ENCODE data around the gene FAM53C.

The FAM53C gene

DNA sequence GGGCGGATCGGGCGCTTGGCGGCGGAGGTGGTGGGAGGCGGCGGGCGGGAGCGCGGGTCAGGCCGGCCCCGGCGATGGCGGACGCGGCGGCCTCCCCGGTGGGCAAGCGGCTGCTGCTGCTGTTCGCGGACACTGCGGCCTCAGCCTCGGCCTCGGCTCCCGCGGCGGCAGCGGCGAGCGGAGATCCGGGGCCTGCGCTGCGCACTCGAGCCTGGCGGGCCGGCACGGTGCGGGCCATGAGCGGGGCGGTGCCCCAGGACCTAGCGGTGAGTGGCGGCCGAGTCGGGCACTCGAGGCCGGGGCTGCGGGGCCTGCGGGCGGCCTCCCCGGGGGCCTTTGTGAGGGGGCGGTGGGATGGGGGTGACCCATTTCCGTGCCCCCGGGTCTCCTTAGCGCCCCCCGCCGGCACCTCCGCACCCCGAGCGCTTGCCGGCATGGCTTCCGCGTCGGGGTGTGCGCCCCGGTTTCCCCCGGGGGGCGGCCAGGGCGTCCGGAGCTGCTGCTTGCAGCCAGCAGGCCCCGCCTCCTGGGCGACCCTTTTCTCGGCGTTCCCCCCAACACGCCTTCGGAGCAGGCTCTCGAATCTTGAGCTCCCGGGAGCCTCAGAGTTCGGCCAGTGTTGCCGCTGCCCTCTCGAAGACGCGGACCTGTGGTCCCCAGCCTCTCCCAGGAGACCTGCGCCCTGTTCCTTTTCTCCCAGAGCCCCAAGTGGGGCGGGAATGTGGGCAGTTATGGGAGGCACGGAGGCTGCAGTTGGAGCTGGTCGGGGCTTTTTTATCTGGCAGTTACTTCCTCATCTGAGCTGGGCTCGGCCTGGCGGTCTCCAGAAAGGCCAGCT, 14.9 kb downstream of the FAM53C start (continued):
- TF ChIP-seq ZNF121 (tag by site-specific recombination; IDR thresholded peaks at IDR 0.05) (no peak), ZNF248 (tag by site-specific recombination; IDR thresholded peaks at IDR 0.05) (no peak), ZNF423 (tag by site-specific recombination; IDR thresholded peaks at IDR 0.05) (peak; percentile 65), SCRT2 (tag by site-specific recombination; IDR thresholded peaks at IDR 0.05) (0 out of 2 replicates have a peak, but pooled peaks have one; percentile 13), ZBTB20 (tag by site-specific recombination; IDR thresholded peaks at IDR 0.05) (peak; percentile 67; the same call in 1 of the 2 replicates), ZNF324 (tag by site-specific recombination; IDR thresholded peaks at IDR 0.05) (0 out of 2 replicates have a peak, but pooled peaks have one; percentile 14), ZBTB48 (tag by site-specific recombination; IDR thresholded peaks at IDR 0.05) (peak; percentile 39; the same call in 1 of the 2 replicates), ZNF114 (tag by site-specific recombination; IDR thresholded peaks at IDR 0.05) (no peak), ZSCAN30 (tag by site-specific recombination; IDR thresholded peaks at IDR 0.05) (peak; percentile 80), ZNF571 (tag by site-specific recombination; IDR thresholded peaks at IDR 0.05) (no peak), ZFP3 (tag by site-specific recombination; IDR thresholded peaks at IDR 0.05; ENCODE audit: low read depth) (no peak), YY1 (tag by site-specific recombination; IDR thresholded peaks at IDR 0.05) (peak; percentile 39; the same call in 1 of the 2 replicates), ZNF629 (tag by site-specific recombination; IDR thresholded peaks at IDR 0.05) (0 out of 2 replicates have a peak, but pooled peaks have one; percentile 13), OSR2 (tag by site-specific recombination; IDR thresholded peaks at IDR 0.05) (no peak), KLF16 (tag by site-specific recombination; IDR thresholded peaks at IDR 0.05) (0 out of 2 replicates have a peak, but pooled peaks have one; percentile 65), ZNF350 (tag by site-specific recombination; IDR thresholded peaks at IDR 0.05) (no peak), ZNF561 (tag by site-specific recombination; IDR thresholded peaks at IDR 0.05; ENCODE audit: borderline replicate concordance) (0 out of 2 replicates have a peak, but pooled peaks have one; percentile 85), GLIS2 (tag by site-specific recombination; IDR thresholded peaks at IDR 0.05) (peak; percentile 90), ZNF473 (tag by site-specific recombination; IDR thresholded peaks at IDR 0.05) (no peak), ZFP37 (tag by site-specific recombination; IDR thresholded peaks at IDR 0.05) (peak; percentile 36; the same call in 1 of the 2 replicates), ZNF514 (tag by site-specific recombination; IDR thresholded peaks at IDR 0.05) (no peak), ZNF426 (tag by site-specific recombination; IDR thresholded peaks at IDR 0.05) (no peak), ZBTB8A (tag by site-specific recombination; IDR thresholded peaks at IDR 0.05) (peak; percentile 97), ZNF843 (tag by site-specific recombination; IDR thresholded peaks at IDR 0.05) (0 out of 2 replicates have a peak, but pooled peaks have one; percentile 15), ZNF548 (tag by site-specific recombination; IDR thresholded peaks at IDR 0.05) (no peak), ZNF157 (tag by site-specific recombination; IDR thresholded peaks at IDR 0.05) (no peak), ZNF600 (tag by site-specific recombination; IDR thresholded peaks at IDR 0.05) (no peak), ZNF37A (tag by site-specific recombination; IDR thresholded peaks at IDR 0.05) (0 out of 2 replicates have a peak, but pooled peaks have one; percentile 36), ZBTB17 (tag by site-specific recombination; IDR thresholded peaks at IDR 0.05) (peak; percentile 94), KLF10 (tag by site-specific recombination; IDR thresholded peaks at IDR 0.05) (0 out of 2 replicates have a peak, but pooled peaks have one; percentile 28)
- TF ChIP-seq, protein P1, sequence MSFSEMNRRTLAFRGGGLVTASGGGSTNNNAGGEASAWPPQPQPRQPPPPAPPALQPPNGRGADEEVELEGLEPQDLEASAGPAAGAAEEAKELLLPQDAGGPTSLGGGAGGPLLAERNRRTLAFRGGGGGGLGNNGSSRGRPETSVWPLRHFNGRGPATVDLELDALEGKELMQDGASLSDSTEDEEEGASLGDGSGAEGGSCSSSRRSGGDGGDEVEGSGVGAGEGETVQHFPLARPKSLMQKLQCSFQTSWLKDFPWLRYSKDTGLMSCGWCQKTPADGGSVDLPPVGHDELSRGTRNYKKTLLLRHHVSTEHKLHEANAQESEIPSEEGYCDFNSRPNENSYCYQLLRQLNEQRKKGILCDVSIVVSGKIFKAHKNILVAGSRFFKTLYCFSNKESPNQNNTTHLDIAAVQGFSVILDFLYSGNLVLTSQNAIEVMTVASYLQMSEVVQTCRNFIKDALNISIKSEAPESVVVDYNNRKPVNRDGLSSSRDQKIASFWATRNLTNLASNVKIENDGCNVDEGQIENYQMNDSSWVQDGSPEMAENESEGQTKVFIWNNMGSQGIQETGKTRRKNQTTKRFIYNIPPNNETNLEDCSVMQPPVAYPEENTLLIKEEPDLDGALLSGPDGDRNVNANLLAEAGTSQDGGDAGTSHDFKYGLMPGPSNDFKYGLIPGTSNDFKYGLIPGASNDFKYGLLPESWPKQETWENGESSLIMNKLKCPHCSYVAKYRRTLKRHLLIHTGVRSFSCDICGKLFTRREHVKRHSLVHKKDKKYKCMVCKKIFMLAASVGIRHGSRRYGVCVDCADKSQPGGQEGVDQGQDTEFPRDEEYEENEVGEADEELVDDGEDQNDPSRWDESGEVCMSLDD (tag by site-specific recombination; IDR thresholded peaks at IDR 0.05) = peak; percentile 94
- TF ChIP-seq, protein P2, sequence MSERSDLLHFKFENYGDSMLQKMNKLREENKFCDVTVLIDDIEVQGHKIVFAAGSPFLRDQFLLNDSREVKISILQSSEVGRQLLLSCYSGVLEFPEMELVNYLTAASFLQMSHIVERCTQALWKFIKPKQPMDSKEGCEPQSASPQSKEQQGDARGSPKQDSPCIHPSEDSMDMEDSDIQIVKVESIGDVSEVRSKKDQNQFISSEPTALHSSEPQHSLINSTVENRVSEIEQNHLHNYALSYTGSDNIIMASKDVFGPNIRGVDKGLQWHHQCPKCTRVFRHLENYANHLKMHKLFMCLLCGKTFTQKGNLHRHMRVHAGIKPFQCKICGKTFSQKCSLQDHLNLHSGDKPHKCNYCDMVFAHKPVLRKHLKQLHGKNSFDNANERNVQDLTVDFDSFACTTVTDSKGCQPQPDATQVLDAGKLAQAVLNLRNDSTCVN (tag by site-specific recombination; optimal IDR thresholded peaks at IDR 0.05) = peak; percentile 49
- TF ChIP-seq, protein P3, sequence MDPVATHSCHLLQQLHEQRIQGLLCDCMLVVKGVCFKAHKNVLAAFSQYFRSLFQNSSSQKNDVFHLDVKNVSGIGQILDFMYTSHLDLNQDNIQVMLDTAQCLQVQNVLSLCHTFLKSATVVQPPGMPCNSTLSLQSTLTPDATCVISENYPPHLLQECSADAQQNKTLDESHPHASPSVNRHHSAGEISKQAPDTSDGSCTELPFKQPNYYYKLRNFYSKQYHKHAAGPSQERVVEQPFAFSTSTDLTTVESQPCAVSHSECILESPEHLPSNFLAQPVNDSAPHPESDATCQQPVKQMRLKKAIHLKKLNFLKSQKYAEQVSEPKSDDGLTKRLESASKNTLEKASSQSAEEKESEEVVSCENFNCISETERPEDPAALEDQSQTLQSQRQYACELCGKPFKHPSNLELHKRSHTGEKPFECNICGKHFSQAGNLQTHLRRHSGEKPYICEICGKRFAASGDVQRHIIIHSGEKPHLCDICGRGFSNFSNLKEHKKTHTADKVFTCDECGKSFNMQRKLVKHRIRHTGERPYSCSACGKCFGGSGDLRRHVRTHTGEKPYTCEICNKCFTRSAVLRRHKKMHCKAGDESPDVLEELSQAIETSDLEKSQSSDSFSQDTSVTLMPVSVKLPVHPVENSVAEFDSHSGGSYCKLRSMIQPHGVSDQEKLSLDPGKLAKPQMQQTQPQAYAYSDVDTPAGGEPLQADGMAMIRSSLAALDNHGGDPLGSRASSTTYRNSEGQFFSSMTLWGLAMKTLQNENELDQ (tag by site-specific recombination; IDR thresholded peaks at IDR 0.05; ENCODE audit: low read depth) = no peak
- TF ChIP-seq, protein P4, sequence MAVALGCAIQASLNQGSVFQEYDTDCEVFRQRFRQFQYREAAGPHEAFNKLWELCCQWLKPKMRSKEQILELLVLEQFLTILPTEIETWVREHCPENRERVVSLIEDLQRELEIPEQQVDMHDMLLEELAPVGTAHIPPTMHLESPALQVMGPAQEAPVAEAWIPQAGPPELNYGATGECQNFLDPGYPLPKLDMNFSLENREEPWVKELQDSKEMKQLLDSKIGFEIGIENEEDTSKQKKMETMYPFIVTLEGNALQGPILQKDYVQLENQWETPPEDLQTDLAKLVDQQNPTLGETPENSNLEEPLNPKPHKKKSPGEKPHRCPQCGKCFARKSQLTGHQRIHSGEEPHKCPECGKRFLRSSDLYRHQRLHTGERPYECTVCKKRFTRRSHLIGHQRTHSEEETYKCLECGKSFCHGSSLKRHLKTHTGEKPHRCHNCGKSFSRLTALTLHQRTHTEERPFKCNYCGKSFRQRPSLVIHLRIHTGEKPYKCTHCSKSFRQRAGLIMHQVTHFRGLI (tag by site-specific recombination; IDR thresholded peaks at IDR 0.05) = no peak; the same call in 1 of the 2 replicates
